ENCODE results near the gene DENND1A. TPM values are rescaled to one million over a fixed set of nuclear protein-coding genes. Genes with fewer than 3 reads are reported as not detected.

DENND1A gene
- total RNA-seq, 1 donor from 2014 or later, result 15.4 TPM

GRCh38 chr9:123835821-123836220 lies 94.1 kb downstream of the DENND1A start:
- H3K27ac ChIP-seq, result no peak overlapping the region

GRCh38 chr9:123834889-123835562 lies 94.9 kb downstream of the DENND1A start:
- intact Hi-C loops (cut with DNase I), result no loop called here
- ATAC-seq (peak; percentile 77), DNase-seq (no peak)
- Histone ChIP-seq H3K4me1 (peaks cover 13% of the 10 kb centered on the region), H3K36me3 (no peaks in the 10 kb centered on the region), H3K27me3 (no peaks in the 10 kb centered on the region), H3K9me3 (no peaks in the 10 kb centered on the region), H3K27ac (no peak overlapping the region), H3K4me3 (no peak overlapping the region)
- TF ChIP-seq, protein P1, sequence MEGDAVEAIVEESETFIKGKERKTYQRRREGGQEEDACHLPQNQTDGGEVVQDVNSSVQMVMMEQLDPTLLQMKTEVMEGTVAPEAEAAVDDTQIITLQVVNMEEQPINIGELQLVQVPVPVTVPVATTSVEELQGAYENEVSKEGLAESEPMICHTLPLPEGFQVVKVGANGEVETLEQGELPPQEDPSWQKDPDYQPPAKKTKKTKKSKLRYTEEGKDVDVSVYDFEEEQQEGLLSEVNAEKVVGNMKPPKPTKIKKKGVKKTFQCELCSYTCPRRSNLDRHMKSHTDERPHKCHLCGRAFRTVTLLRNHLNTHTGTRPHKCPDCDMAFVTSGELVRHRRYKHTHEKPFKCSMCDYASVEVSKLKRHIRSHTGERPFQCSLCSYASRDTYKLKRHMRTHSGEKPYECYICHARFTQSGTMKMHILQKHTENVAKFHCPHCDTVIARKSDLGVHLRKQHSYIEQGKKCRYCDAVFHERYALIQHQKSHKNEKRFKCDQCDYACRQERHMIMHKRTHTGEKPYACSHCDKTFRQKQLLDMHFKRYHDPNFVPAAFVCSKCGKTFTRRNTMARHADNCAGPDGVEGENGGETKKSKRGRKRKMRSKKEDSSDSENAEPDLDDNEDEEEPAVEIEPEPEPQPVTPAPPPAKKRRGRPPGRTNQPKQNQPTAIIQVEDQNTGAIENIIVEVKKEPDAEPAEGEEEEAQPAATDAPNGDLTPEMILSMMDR (IDR thresholded peaks at IDR 0.05), result no peak

More at GRCh38 chr9:123835821-123836220, 94.1 kb downstream of the DENND1A start:
- H3K9me3 ChIP-seq, result no peaks in the 10 kb centered on the region
- H3K36me3 ChIP-seq, result no peaks in the 10 kb centered on the region
- H3K4me3 ChIP-seq, result no peak overlapping the region
- H3K27me3 ChIP-seq, result no peaks in the 10 kb centered on the region
- no peak for ATAC-seq
- intact Hi-C loops (cut with DNase I), result no loop called here
- TF ChIP-seq, protein P1 (IDR thresholded peaks at IDR 0.05), result no peak
- no peak for DNase-seq
- H3K4me1 ChIP-seq, result peaks cover 13% of the 10 kb centered on the region

GRCh38 chr9:123834218-123834888 lies 95.6 kb downstream of the DENND1A start:
- H3K27ac ChIP-seq, result no peak overlapping the region

DNA sequence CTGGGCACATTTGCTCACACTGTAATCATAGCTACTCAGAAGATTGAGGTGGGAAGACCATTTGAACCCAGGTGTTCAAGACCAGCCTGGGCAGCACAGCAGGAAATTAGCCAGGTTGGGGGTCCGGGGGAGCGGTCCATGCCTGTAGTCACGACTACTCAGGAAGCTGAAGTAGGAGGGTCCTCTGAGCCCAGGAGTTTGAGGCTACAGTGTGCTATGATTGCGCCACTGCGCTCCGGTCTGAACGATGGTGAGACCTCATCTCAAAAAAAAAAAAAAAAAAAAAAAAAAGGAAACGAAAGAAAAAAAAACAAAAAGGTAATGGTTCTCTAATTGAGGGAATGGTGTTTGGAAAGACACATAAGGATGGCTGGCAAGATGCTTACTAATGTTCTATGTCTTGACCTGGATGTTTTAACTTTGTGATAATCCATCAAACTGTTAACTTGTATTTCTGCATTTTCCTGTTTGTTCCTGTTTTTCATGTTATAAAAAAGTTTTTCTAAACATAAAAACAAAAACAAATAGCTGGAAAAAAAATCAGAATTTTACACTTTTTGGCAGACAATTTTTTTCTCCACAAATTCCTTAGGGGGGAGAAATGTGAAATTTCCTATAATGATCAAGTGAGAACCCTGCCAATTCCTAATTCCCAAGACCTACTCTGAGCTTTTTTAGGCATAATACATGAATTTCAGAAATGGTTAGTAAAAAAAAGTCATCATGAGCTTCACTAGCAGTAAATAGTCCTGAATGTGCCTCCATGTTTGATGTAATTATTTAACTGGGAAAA lies 96.9 kb downstream of the DENND1A start:
- no peak for DNase-seq
- H3K4me3 ChIP-seq, result no peak overlapping the region

More at GRCh38 chr9:123834218-123834888, 95.6 kb downstream of the DENND1A start:
- no peaks in the 10 kb centered on the region for H3K9me3 ChIP-seq
- H3K27me3 ChIP-seq, result no peaks in the 10 kb centered on the region
- no peak for DNase-seq
- no peaks in the 10 kb centered on the region for H3K36me3 ChIP-seq
- intact Hi-C loops (cut with DNase I), result no loop called here
- ATAC-seq, result no peak
- no peak overlapping the region for H3K4me3 ChIP-seq
- TF ChIP-seq, protein P1 (IDR thresholded peaks at IDR 0.05), result no peak
- H3K4me1 ChIP-seq, result peaks cover 13% of the 10 kb centered on the region

DNA sequence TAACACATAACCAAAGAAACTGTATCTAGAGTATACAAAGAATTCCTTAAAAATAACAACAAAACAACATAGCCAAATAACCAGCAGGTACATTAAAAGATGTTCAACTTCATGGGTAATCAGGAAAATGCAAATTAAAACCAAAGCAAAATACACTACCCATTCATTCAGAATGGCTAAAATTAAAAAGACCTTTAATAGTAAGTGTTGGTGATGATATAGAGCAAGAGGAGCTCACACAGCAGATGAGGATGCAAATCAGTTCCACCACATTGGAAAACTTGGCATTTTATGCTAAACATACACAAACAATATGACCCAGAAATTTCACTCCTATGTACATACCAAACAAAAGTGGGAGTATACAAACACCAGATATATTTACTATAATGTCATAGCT lies 97.8 kb downstream of the DENND1A start:
- DNase-seq, result no peak
- Histone ChIP-seq H3K27me3 (no peaks in the 10 kb centered on the region), H3K9me3 (peaks cover 12% of the 10 kb centered on the region), H3K36me3 (no peaks in the 10 kb centered on the region), H3K27ac (no peak overlapping the region), H3K4me1 (peaks cover 13% of the 10 kb centered on the region), H3K4me3 (no peak overlapping the region)
- ATAC-seq, result no peak
- intact Hi-C loops (cut with DNase I), result no loop called here
- TF ChIP-seq, protein P1 (IDR thresholded peaks at IDR 0.05), result no peak

More for the DNA sequence above, 96.9 kb downstream of the DENND1A start:
- Histone ChIP-seq H3K4me1 (peaks cover 13% of the 10 kb centered on the region), H3K36me3 (no peaks in the 10 kb centered on the region), H3K9me3 (peaks cover 10% of the 10 kb centered on the region), H3K27me3 (no peaks in the 10 kb centered on the region), H3K27ac (no peak overlapping the region)
- intact Hi-C loops (cut with DNase I), result no loop called here
- ATAC-seq, result no peak
- TF ChIP-seq, protein P1 (IDR thresholded peaks at IDR 0.05), result no peak

All from upper lobe of right lung (tissue), 1 donor.